GM12878 (cell line): Measurements from ENCODE around the gene CDKL1. TPM values are rescaled to one million over a fixed set of nuclear protein-coding genes. Genes with fewer than 3 reads are reported as not detected.
A peak's percentile ranks its signal among the peaks of the same experiment; 100 is the strongest.

Experiments
- BCL11A ChIP-seq: IDR thresholded peaks from 2 replicates; pipeline ENCODE4 v1.6.1; 2011; ENCODE audit warnings: low read depth, low read length
- FOXM1 ChIP-seq: IDR thresholded peaks from 2 replicates; pipeline ENCODE4 v1.6.1; 2012; ENCODE audit warnings: low read depth, mild to moderate bottlenecking, inconsistent platforms, low read length, moderate library complexity
- GATAD2B ChIP-seq: fragments of 450-650 bp; conservative IDR thresholded peaks from 2 replicates; pipeline ENCODE4 v1.6.1; 2017; ENCODE audit warnings: low read depth, mild to moderate bottlenecking, moderate library complexity
- HCFC1 ChIP-seq: fragments of 150-350 bp; IDR thresholded peaks from 2 replicates; pipeline ENCODE4 v1.6.1; 2014; ENCODE audit warnings: low read length
- IKZF1 ChIP-seq: fragments of 450-650 bp; conservative IDR thresholded peaks from 2 replicates; pipeline ENCODE4 v1.6.1; 2017; ENCODE audit warnings: antibody characterized with exemption, mild to moderate bottlenecking
- KAT2A ChIP-seq: conservative IDR thresholded peaks from 2 replicates; pipeline ENCODE4 v1.6.1; 2011; ENCODE audit warnings: low read depth, low read length; ENCODE audit not compliant: control insufficient read depth
- MTA2 ChIP-seq: fragments of 450-650 bp; IDR thresholded peaks from 2 replicates; pipeline ENCODE4 v1.6.1; 2016; ENCODE audit warnings: low read depth, mild to moderate bottlenecking, moderate library complexity
- NFIC ChIP-seq: IDR thresholded peaks from 2 replicates; pipeline ENCODE4 v1.6.1; 2012; ENCODE audit warnings: low read depth, mild to moderate bottlenecking, inconsistent platforms, low read length, moderate library complexity
- TBL1XR1 ChIP-seq: IDR thresholded peaks from 2 replicates; pipeline ENCODE4 v1.6.1; 2012; ENCODE audit warnings: low read depth, low read length, improper control_type of control experiment
- polyA plus RNA-seq, 11 experiments: library from polyadenylated mRNA; depleted of rRNA in 4 of 11; unstranded in 6 of 11; stranded (reverse) in 5 of 11; fragments of >200 nt; fragmentation: Nextera tagmentation in 4 of 11; fragmentation: Illumina TruSeq in 1 of 11; extraction: Ambion mirVana in 4 of 11; extraction: Trizol in 1 of 11; gene quantifications; 1 replicate in 1 of 11; 2 replicates in 10 of 11; pipeline versions ENCODE4 v1.2.1 to v1.2.3, GENCODE V29; 2011 to 2016; ENCODE audit warnings: inconsistent platforms in 2 of 11, missing spikeins in 2 of 11, low read depth in 1 of 11
- total RNA-seq, 4 experiments: library from RNA; depleted of rRNA in 3 of 4; stranded (reverse); fragments of >200 nt in 3 of 4; fragmentation: Illumina TruSeq in 1 of 4; extraction: Trizol in 1 of 4; gene quantifications; 2 replicates each; pipeline versions ENCODE4 v1.2.1 to v1.2.3, GENCODE V29; 2013 to 2021
- TF ChIP-seq, protein P1 (sequence below): fragments of 450-650 bp; formaldehyde crosslinking; IDR thresholded peaks from 2 replicates; pipeline ENCODE4 v1.4.0; 2020; ENCODE audit warnings: mild to moderate bottlenecking, moderate library complexity
- TF ChIP-seq, protein P2 (sequence below): fragments of 450-650 bp; IDR thresholded peaks from 2 replicates; pipeline ENCODE4 v1.6.1; 2018; ENCODE audit warnings: borderline replicate concordance, mild to moderate bottlenecking; ENCODE audit not compliant: partially characterized antibody
- TF ChIP-seq, protein P3 (sequence below): fragments of 450-650 bp; IDR thresholded peaks from 2 replicates; pipeline ENCODE4 v1.6.1; 2016; ENCODE audit warnings: mild to moderate bottlenecking, moderate library complexity, borderline replicate concordance
- TF ChIP-seq, protein P4 (sequence below): fragments of 450-650 bp; IDR thresholded peaks from 2 replicates; pipeline ENCODE4 v1.6.1; 2017; ENCODE audit warnings: mild to moderate bottlenecking
- TF ChIP-seq, protein P5 (sequence below), 3 experiments: IDR thresholded peaks in 2 of 3; conservative IDR thresholded peaks in 1 of 3; 2 replicates each; pipeline ENCODE4 v1.5.1; 2011; ENCODE audit warnings: low read depth in 3 of 3, low read length in 3 of 3, mild to moderate bottlenecking in 3 of 3, control low read depth in 2 of 3, moderate library complexity in 2 of 3, inconsistent platforms in 1 of 3, mixed read lengths in 1 of 3; ENCODE audit not compliant: control insufficient read depth in 2 of 3, insufficient read depth in 1 of 3; ENCODE audit errors: extremely low read depth in 1 of 3

The CDKL1 gene
- total and polyA plus RNA-seq, 10 of the 15 experiments (the other 5 are each of a cell fraction or from before 2014, with no cell fraction given) = 9.0 to 19.0 (median 11.1) TPM

DNA sequence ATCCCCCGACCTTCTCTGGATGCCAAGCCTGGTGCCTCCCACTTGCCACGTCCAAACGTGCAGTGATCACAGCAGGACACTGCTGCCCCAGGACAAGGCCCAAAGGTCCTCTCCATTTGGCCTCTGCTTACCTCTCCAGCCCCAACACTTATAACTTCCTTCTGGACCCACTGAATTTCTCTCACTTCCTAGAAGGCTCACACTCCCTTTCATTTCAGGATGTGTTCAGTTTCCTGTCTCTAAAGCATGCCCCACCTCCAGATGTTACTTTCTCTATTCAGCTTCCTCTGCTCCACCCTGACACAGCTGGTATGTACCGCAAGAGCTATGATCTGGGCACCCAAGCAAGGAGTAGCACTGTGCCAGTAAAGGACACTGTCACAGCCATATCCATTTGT is 33.0 kb downstream of the CDKL1 start (continued):
- TF ChIP-seq, protein P1, sequence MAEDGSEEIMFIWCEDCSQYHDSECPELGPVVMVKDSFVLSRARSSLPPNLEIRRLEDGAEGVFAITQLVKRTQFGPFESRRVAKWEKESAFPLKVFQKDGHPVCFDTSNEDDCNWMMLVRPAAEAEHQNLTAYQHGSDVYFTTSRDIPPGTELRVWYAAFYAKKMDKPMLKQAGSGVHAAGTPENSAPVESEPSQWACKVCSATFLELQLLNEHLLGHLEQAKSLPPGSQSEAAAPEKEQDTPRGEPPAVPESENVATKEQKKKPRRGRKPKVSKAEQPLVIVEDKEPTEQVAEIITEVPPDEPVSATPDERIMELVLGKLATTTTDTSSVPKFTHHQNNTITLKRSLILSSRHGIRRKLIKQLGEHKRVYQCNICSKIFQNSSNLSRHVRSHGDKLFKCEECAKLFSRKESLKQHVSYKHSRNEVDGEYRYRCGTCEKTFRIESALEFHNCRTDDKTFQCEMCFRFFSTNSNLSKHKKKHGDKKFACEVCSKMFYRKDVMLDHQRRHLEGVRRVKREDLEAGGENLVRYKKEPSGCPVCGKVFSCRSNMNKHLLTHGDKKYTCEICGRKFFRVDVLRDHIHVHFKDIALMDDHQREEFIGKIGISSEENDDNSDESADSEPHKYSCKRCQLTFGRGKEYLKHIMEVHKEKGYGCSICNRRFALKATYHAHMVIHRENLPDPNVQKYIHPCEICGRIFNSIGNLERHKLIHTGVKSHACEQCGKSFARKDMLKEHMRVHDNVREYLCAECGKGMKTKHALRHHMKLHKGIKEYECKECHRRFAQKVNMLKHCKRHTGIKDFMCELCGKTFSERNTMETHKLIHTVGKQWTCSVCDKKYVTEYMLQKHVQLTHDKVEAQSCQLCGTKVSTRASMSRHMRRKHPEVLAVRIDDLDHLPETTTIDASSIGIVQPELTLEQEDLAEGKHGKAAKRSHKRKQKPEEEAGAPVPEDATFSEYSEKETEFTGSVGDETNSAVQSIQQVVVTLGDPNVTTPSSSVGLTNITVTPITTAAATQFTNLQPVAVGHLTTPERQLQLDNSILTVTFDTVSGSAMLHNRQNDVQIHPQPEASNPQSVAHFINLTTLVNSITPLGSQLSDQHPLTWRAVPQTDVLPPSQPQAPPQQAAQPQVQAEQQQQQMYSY = no peak
- peak; percentile 81 for TF ChIP-seq IKZF1
- TF ChIP-seq KAT2A = no peak
- TF ChIP-seq, protein P2, sequence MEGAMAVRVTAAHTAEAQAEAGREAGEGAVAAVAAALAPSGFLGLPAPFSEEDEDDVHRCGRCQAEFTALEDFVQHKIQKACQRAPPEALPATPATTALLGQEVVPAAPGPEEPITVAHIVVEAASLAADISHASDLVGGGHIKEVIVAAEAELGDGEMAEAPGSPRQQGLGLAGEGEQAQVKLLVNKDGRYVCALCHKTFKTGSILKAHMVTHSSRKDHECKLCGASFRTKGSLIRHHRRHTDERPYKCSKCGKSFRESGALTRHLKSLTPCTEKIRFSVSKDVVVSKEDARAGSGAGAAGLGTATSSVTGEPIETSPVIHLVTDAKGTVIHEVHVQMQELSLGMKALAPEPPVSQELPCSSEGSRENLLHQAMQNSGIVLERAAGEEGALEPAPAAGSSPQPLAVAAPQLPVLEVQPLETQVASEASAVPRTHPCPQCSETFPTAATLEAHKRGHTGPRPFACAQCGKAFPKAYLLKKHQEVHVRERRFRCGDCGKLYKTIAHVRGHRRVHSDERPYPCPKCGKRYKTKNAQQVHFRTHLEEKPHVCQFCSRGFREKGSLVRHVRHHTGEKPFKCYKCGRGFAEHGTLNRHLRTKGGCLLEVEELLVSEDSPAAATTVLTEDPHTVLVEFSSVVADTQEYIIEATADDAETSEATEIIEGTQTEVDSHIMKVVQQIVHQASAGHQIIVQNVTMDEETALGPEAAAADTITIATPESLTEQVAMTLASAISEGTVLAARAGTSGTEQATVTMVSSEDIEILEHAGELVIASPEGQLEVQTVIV = no peak
- TF ChIP-seq, protein P3, sequence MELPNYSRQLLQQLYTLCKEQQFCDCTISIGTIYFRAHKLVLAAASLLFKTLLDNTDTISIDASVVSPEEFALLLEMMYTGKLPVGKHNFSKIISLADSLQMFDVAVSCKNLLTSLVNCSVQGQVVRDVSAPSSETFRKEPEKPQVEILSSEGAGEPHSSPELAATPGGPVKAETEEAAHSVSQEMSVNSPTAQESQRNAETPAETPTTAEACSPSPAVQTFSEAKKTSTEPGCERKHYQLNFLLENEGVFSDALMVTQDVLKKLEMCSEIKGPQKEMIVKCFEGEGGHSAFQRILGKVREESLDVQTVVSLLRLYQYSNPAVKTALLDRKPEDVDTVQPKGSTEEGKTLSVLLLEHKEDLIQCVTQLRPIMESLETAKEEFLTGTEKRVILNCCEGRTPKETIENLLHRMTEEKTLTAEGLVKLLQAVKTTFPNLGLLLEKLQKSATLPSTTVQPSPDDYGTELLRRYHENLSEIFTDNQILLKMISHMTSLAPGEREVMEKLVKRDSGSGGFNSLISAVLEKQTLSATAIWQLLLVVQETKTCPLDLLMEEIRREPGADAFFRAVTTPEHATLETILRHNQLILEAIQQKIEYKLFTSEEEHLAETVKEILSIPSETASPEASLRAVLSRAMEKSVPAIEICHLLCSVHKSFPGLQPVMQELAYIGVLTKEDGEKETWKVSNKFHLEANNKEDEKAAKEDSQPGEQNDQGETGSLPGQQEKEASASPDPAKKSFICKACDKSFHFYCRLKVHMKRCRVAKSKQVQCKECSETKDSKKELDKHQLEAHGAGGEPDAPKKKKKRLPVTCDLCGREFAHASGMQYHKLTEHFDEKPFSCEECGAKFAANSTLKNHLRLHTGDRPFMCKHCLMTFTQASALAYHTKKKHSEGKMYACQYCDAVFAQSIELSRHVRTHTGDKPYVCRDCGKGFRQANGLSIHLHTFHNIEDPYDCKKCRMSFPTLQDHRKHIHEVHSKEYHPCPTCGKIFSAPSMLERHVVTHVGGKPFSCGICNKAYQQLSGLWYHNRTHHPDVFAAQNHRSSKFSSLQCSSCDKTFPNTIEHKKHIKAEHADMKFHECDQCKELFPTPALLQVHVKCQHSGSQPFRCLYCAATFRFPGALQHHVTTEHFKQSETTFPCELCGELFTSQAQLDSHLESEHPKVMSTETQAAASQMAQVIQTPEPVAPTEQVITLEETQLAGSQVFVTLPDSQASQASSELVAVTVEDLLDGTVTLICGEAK = no peak
- no peak for TF ChIP-seq FOXM1
- TF ChIP-seq, protein P4, sequence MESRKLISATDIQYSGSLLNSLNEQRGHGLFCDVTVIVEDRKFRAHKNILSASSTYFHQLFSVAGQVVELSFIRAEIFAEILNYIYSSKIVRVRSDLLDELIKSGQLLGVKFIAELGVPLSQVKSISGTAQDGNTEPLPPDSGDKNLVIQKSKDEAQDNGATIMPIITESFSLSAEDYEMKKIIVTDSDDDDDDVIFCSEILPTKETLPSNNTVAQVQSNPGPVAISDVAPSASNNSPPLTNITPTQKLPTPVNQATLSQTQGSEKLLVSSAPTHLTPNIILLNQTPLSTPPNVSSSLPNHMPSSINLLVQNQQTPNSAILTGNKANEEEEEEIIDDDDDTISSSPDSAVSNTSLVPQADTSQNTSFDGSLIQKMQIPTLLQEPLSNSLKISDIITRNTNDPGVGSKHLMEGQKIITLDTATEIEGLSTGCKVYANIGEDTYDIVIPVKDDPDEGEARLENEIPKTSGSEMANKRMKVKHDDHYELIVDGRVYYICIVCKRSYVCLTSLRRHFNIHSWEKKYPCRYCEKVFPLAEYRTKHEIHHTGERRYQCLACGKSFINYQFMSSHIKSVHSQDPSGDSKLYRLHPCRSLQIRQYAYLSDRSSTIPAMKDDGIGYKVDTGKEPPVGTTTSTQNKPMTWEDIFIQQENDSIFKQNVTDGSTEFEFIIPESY = no peak
- no peak for TF ChIP-seq GATAD2B
- TF ChIP-seq NFIC = no peak
- TF ChIP-seq TBL1XR1 = no peak
- TF ChIP-seq BCL11A = no peak
- TF ChIP-seq, protein P5, sequence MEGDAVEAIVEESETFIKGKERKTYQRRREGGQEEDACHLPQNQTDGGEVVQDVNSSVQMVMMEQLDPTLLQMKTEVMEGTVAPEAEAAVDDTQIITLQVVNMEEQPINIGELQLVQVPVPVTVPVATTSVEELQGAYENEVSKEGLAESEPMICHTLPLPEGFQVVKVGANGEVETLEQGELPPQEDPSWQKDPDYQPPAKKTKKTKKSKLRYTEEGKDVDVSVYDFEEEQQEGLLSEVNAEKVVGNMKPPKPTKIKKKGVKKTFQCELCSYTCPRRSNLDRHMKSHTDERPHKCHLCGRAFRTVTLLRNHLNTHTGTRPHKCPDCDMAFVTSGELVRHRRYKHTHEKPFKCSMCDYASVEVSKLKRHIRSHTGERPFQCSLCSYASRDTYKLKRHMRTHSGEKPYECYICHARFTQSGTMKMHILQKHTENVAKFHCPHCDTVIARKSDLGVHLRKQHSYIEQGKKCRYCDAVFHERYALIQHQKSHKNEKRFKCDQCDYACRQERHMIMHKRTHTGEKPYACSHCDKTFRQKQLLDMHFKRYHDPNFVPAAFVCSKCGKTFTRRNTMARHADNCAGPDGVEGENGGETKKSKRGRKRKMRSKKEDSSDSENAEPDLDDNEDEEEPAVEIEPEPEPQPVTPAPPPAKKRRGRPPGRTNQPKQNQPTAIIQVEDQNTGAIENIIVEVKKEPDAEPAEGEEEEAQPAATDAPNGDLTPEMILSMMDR (IDR thresholded peaks at IDR 0.05 in 2 of 3, conservative IDR thresholded peaks at IDR 0.05 in 1 of 3; ENCODE audit: control insufficient read depth in 2 of 3, extremely low read depth in 1 of 3, insufficient read depth in 1 of 3, low read depth in 3 of 3, low read length in 3 of 3) = no peak
- 0 out of 2 replicates have a peak, but pooled peaks have one; percentile 29 for TF ChIP-seq MTA2
- no peak for TF ChIP-seq HCFC1
